H7 (cell line): ENCODE results near the gene OVCH1. TPM values are rescaled to one million over a fixed set of nuclear protein-coding genes. Genes with fewer than 3 reads are reported as not detected.

Source experiments
- total RNA-seq: library from RNA; depleted of rRNA; stranded (reverse); fragments of >200 nt; shearing (Covaris generic); gene quantifications from 2 replicates; pipeline ENCODE4 v1.2.3, GENCODE V29; 2014; rRNA removed

OVCH1 gene
- total RNA-seq, 1 experiment from 2014 or later = not detected

Other genes starting within 250 kb of the OVCH1 start
- 70.8 and 71.3 TPM in 2 replicates for gene ERGIC2, start 116.5 kb downstream of the OVCH1 start, total RNA-seq